GM12878 (cell line): Measurements from ENCODE around the gene ZNF710. TPM values are rescaled to one million over a fixed set of nuclear protein-coding genes. Genes with fewer than 3 reads are reported as not detected.

Experiments
- ATAC-seq: fragments of 200-7000 bp; cut with Tn5 transposase; 3 replicates; pipeline ENCODE4 v1.9.1; 2020; ENCODE audit warnings: mild to moderate bottlenecking, moderate library complexity
- BruUV-seq: library from RNA; stranded (reverse); fragments of 400-500 nt; replicated peaks from 2 replicates; lab custom pipeline; 2021; lab: Mats Ljungman, UMichigan
- CTCF ChIA-PET: fragments of 300-600 bp; sonication (Branson Sonifier 250); formaldehyde crosslinking; extraction: SDS; loops from one replicate; lab custom pipeline; 2021; ENCODE audit warnings: inconsistent platforms; lab: Yijun Ruan, JAX
- POLR2A ChIA-PET: fragments of 350-600 bp; formaldehyde crosslinking; extraction: SDS; loops from one replicate; lab custom pipeline; 2021; ENCODE audit warnings: inconsistent platforms; lab: Charles Lee
- RAD21 ChIA-PET: fragments of 300-600 bp; sonication (Branson Sonifier 250); formaldehyde crosslinking; loops from one replicate; lab custom pipeline; 2023; ENCODE audit warnings: antibody characterized with exemption; ENCODE audit not compliant: unreplicated experiment; lab: Charles Lee
- SMC1A ChIA-PET: fragments of 300-600 bp; sonication (Branson Sonifier 250); formaldehyde crosslinking; loops from one replicate; lab custom pipeline; 2023; ENCODE audit not compliant: unreplicated experiment, uncharacterized antibody; lab: Charles Lee
- DNase-seq: peaks from one replicate; pipeline ENCODE4 v3.0.0-alpha.2; 2011; ENCODE audit warnings: low read depth, low spot score
- FAIRE-seq: peaks from 3 replicates; lab custom pipeline; 2011; peaks lifted over from hg19 to GRCh38; lab: Jason Lieb, UNC
- H2AFZ ChIP-seq: 2 replicates; pipeline ENCODE4 v1.6.0; 2011; ENCODE audit warnings: low read depth, low read length, control low read depth; ENCODE audit not compliant: control insufficient read depth
- H3K27ac ChIP-seq: 2 replicates; pipeline ENCODE4 v1.5.1; 2011; ENCODE audit warnings: control low read depth; ENCODE audit not compliant: control insufficient read depth, insufficient read depth
- H3K27me3 ChIP-seq, 2 experiments: replicated peaks in 1 of 2; 2 replicates each; pipeline versions ENCODE4 v1.6.0 to v1.6.1; 2011; ENCODE audit warnings: low read length in 1 of 2; ENCODE audit not compliant: control insufficient read depth in 2 of 2, insufficient read depth in 2 of 2
- H3K36me3 ChIP-seq, 2 experiments: 2 replicates each; pipeline ENCODE4 v1.5.1; 2011; ENCODE audit warnings: low read length in 1 of 2; ENCODE audit not compliant: control insufficient read depth in 2 of 2, insufficient read depth in 2 of 2
- H3K4me1 ChIP-seq: 2 replicates; pipeline ENCODE4 v1.6.1; 2011; ENCODE audit warnings: mild to moderate bottlenecking, low read length, moderate library complexity, mixed read lengths; ENCODE audit not compliant: control insufficient read depth, insufficient read depth
- H3K4me2 ChIP-seq: 2 replicates; pipeline ENCODE4 v1.6.0; 2011; ENCODE audit warnings: control low read depth; ENCODE audit not compliant: control insufficient read depth, insufficient read depth
- H3K4me3 ChIP-seq: fragments of 200-600 bp; sonication (generic); 2 replicates; pipeline ENCODE4 v1.5.1; 2016
- H3K79me2 ChIP-seq: 2 replicates; pipeline ENCODE4 v1.6.0; 2011; ENCODE audit warnings: low read length; ENCODE audit not compliant: control insufficient read depth, insufficient read depth
- H3K9ac ChIP-seq: 2 replicates; pipeline ENCODE4 v1.8.0; 2011; ENCODE audit warnings: low read length, control low read depth, mixed read lengths; ENCODE audit not compliant: control insufficient read depth, insufficient read depth
- H3K9me3 ChIP-seq: replicated peaks from 3 replicates; pipeline ENCODE4 v1.5.1; 2011; ENCODE audit warnings: mild to moderate bottlenecking, low read length; ENCODE audit not compliant: control insufficient read depth, insufficient read depth
- H4K20me1 ChIP-seq: 2 replicates; pipeline ENCODE4 v1.6.0; 2011; ENCODE audit not compliant: control insufficient read depth, insufficient read depth
- CBX5 ChIP-seq: sonication (generic); IDR thresholded peaks from 2 replicates; pipeline ENCODE4 v1.6.1; 2016; ENCODE audit warnings: low read depth, moderate library complexity, mild to moderate bottlenecking, inconsistent platforms
- DPF2 ChIP-seq: fragments of 450-650 bp; IDR thresholded peaks from 2 replicates; pipeline ENCODE4 v1.6.1; 2017; ENCODE audit warnings: mild to moderate bottlenecking
- E2F8 ChIP-seq: fragments of 450-650 bp; IDR thresholded peaks from 2 replicates; pipeline ENCODE4 v1.6.1; 2018; ENCODE audit warnings: mild to moderate bottlenecking, low read depth, moderate library complexity; ENCODE audit not compliant: partially characterized antibody
- HDAC2 ChIP-seq: fragments of 200-600 bp; sonication (generic); IDR thresholded peaks from 2 replicates; pipeline ENCODE4 v1.6.1; 2017
- HDGF ChIP-seq: fragments of 450-650 bp; IDR thresholded peaks from 2 replicates; pipeline ENCODE4 v1.6.1; 2016; ENCODE audit warnings: antibody characterized with exemption
- IKZF2 ChIP-seq, 2 experiments: fragments of 450-650 bp; IDR thresholded peaks; 2 replicates each; pipeline ENCODE4 v1.6.1; 2017; ENCODE audit warnings: mild to moderate bottlenecking in 2 of 2, moderate library complexity in 2 of 2
- KAT2A ChIP-seq: conservative IDR thresholded peaks from 2 replicates; pipeline ENCODE4 v1.6.1; 2011; ENCODE audit warnings: low read depth, low read length; ENCODE audit not compliant: control insufficient read depth
- MLLT1 ChIP-seq: fragments of 450-650 bp; IDR thresholded peaks from 2 replicates; pipeline ENCODE4 v1.6.1; 2016; ENCODE audit warnings: mild to moderate bottlenecking
- POLR2A ChIP-seq: IDR thresholded peaks from 2 replicates; pipeline ENCODE4 v1.6.1; 2011; ENCODE audit warnings: low read depth, mild to moderate bottlenecking, low read length
- POLR2AphosphoS2 ChIP-seq: IDR thresholded peaks from 2 replicates; pipeline ENCODE4 v1.6.1; 2011; ENCODE audit warnings: low read depth, mild to moderate bottlenecking, low read length, improper control_type of control experiment, moderate library complexity
- POU2F2 ChIP-seq: IDR thresholded peaks from 3 replicates; pipeline ENCODE4 v1.6.1; 2011; ENCODE audit warnings: low read depth, mild to moderate bottlenecking, low read length, borderline replicate concordance
- RB1 ChIP-seq: fragments of 450-650 bp; formaldehyde crosslinking; IDR thresholded peaks from 2 replicates; pipeline ENCODE4 v1.6.1; 2017; ENCODE audit warnings: mild to moderate bottlenecking, borderline replicate concordance
- RELA ChIP-seq: fragments of 450-650 bp; IDR thresholded peaks from 2 replicates; pipeline ENCODE4 v1.8.0; 2014; ENCODE audit warnings: borderline replicate concordance; ENCODE audit not compliant: partially characterized antibody
- SREBF1 ChIP-seq: IDR thresholded peaks from 2 replicates; pipeline ENCODE4 v1.6.1; 2012; ENCODE audit warnings: mild to moderate bottlenecking, low read length
- SRF ChIP-seq, 2 experiments: IDR thresholded peaks; 2 replicates each; pipeline ENCODE4 v1.6.1; 2011; ENCODE audit warnings: low read depth in 2 of 2, low read length in 2 of 2, mild to moderate bottlenecking in 1 of 2, moderate library complexity in 1 of 2
- TAF1 ChIP-seq: IDR thresholded peaks from 2 replicates; pipeline ENCODE4 v1.6.1; 2011; ENCODE audit warnings: mild to moderate bottlenecking, low read depth, low read length, borderline replicate concordance
- YY1 ChIP-seq: IDR thresholded peaks from 2 replicates; pipeline ENCODE4 v1.6.1; 2011; ENCODE audit warnings: low read depth, mild to moderate bottlenecking, low read length
- ZBTB4 ChIP-seq: fragments of 450-650 bp; formaldehyde crosslinking; IDR thresholded peaks from 2 replicates; pipeline ENCODE4 v1.4.0; 2022; ENCODE audit warnings: mild to moderate bottlenecking, moderate library complexity
- WGBS: methylation state at CpG from one replicate; pipeline ENCODE4 v1.1.6; 2016; ENCODE audit warnings: low lambda C conversion rate; ENCODE audit not compliant: insufficient replicate concordance, insufficient coverage; ENCODE audit errors: missing lambda C conversion rate; 5-methylcytosine and 5-hydroxymethylcytosine counted together
- in situ Hi-C: fragments of 300-500 bp; cut with MboI; formaldehyde crosslinking; loops from 9 replicates; pipeline ENCODE4 v1.14.3; 2018; ENCODE audit warnings: mixed read lengths
- intact Hi-C: fragments of 100-400 bp; cut with micrococcal nuclease; formaldehyde crosslinking; loops from one replicate; pipeline ENCODE4 v1.14.2; 2022; ENCODE audit not compliant: unreplicated experiment
- polyA plus RNA-seq, 11 experiments: library from polyadenylated mRNA; depleted of rRNA in 4 of 11; unstranded in 6 of 11; stranded (reverse) in 5 of 11; fragments of >200 nt; fragmentation: Nextera tagmentation in 4 of 11; fragmentation: Illumina TruSeq in 1 of 11; extraction: Ambion mirVana in 4 of 11; extraction: Trizol in 1 of 11; gene quantifications; 1 replicate in 1 of 11; 2 replicates in 10 of 11; pipeline versions ENCODE4 v1.2.1 to v1.2.3, GENCODE V29; 2011 to 2016; ENCODE audit warnings: inconsistent platforms in 2 of 11, missing spikeins in 2 of 11, low read depth in 1 of 11
- total RNA-seq, 4 experiments: library from RNA; depleted of rRNA in 3 of 4; stranded (reverse); fragments of >200 nt in 3 of 4; fragmentation: Illumina TruSeq in 1 of 4; extraction: Trizol in 1 of 4; gene quantifications; 2 replicates each; pipeline versions ENCODE4 v1.2.1 to v1.2.3, GENCODE V29; 2013 to 2021
- TF ChIP-seq, protein P1 (sequence below): fragments of 450-650 bp; IDR thresholded peaks from 2 replicates; pipeline ENCODE4 v1.6.1; 2016; ENCODE audit warnings: mild to moderate bottlenecking

Gene ZNF710
- total and polyA plus RNA-seq, 10 of the 15 experiments (the other 5 are each of a cell fraction or from before 2014, with no cell fraction given), result 1.4 to 43.5 (median 9.8) TPM

DNA sequence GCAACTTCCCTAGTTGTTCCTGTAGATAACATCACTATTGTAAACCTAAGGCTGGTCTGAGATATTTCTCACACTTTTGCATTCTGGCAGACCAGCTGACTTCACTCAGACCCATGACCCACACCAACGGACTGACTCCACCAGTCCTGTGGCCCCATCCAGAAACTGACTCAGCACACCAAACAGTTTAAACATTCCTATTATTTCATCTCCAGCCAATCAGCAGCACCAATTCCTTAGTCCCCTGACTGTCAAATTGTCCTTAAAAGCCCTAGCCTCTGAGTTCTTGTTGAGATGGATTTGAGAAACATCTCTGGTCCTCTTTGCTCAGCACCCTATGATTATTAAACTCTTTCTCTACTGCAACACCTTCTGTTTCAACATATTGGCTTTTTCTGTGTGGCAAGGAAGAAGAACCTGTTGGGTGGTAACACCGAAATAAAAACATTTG, 113.4 kb downstream of the ZNF710 start:
- SMC1A ChIA-PET, result no interaction called here
- no peaks in the 10 kb centered on the region for H3K27me3 ChIP-seq
- H4K20me1 ChIP-seq, result no peaks in the 10 kb centered on the region
- CTCF ChIA-PET, result interaction anchor here (0.6 to 1.1 kb wide), 2 partner anchors 18 to 240 kb away, joined by 3 read pairs; no protein-coding TSS in a partner anchor
- no peak for FAIRE-seq
- H3K27ac ChIP-seq, result no peak overlapping the region
- POLR2A ChIA-PET, result no interaction called here
- H3K9ac ChIP-seq, result no peak overlapping the region
- H3K9me3 ChIP-seq, result peaks cover 6% of the 10 kb centered on the region
- in situ Hi-C loops (no loop called here), intact Hi-C loops (no loop called here)
- H3K36me3 ChIP-seq, result no peaks in the 10 kb centered on the region
- H2AFZ ChIP-seq, result no peak overlapping the region
- no peak overlapping the region for H3K4me2 ChIP-seq
- no peaks in the 10 kb centered on the region for H3K4me1 ChIP-seq
- DNase-seq, result no peak
- TF ChIP-seq DPF2 (no peak), KAT2A (no peak), POLR2AphosphoS2 (no peak), IKZF2 (IDR thresholded peaks at IDR 0.05) (no peak), ZBTB4 (CRISPR knock-in tag) (no peak), E2F8 (no peak), POLR2A (no peak), CBX5 (no peak), MLLT1 (no peak), TAF1 (no peak), YY1 (no peak), SRF (IDR thresholded peaks at IDR 0.05; ENCODE audit: low read depth in 2 of 2, low read length in 2 of 2) (no peak), POU2F2 (no peak), HDAC2 (no peak), SREBF1 (no peak), RB1 (no peak), HDGF (no peak), RELA (no peak)
- TF ChIP-seq, protein P1, sequence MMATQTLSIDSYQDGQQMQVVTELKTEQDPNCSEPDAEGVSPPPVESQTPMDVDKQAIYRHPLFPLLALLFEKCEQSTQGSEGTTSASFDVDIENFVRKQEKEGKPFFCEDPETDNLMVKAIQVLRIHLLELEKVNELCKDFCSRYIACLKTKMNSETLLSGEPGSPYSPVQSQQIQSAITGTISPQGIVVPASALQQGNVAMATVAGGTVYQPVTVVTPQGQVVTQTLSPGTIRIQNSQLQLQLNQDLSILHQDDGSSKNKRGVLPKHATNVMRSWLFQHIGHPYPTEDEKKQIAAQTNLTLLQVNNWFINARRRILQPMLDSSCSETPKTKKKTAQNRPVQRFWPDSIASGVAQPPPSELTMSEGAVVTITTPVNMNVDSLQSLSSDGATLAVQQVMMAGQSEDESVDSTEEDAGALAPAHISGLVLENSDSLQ, result no peak
- ATAC-seq, result no peak
- no TSS peak for BruUV-seq
- H3K4me3 ChIP-seq, result no peak overlapping the region
- 34% methylated on average over 2 of the region's 2 CpGs for WGBS
- RAD21 ChIA-PET, result no interaction called here
- no peaks in the 10 kb centered on the region for H3K79me2 ChIP-seq
